Astrocyte of the spinal cord (primary cell): ENCODE measurements around the gene QSOX1.

Source experiments
- DNase-seq: peaks from one replicate; pipeline ENCODE4 v3.0.0; 2011; ENCODE audit warnings: low read depth, low spot score
- H3K4me3 ChIP-seq: 2 replicates; pipeline ENCODE4 v1.5.1; 2011; ENCODE audit warnings: low read depth, mild to moderate bottlenecking, low read length, moderate library complexity
- CTCF ChIP-seq: IDR thresholded peaks from 2 replicates; pipeline ENCODE4 v1.5.1; 2012; ENCODE audit warnings: low read depth, mild to moderate bottlenecking, low read length, inconsistent platforms
- in situ Hi-C: cut with HindIII; loops from 2 replicates; pipeline ENCODE4 v1.10.0; 2017; ENCODE audit warnings: low sequenced_read_pairs

Gene QSOX1

GRCh38 chr1:180230416-180230790, 75.7 kb downstream of the QSOX1 start:
- DNase-seq: peak; percentile 22
- H3K4me3 ChIP-seq: peak overlapping the region; percentile 40
- in situ Hi-C loops: no loop called here
- no peak for TF ChIP-seq CTCF

- H3K4me3 ChIP-seq: peak overlapping the region; percentile 40
- in situ Hi-C loops: no loop called here
- DNase-seq: peak; percentile 43
- no peak for TF ChIP-seq CTCF
Observed at GRCh38 chr1:180230791-180231505, 76.3 kb downstream of the QSOX1 start.

GRCh38 chr1:180231506-180231921, 76.8 kb downstream of the QSOX1 start:
- TF ChIP-seq CTCF: no peak
- DNase-seq: peak; percentile 43
- H3K4me3 ChIP-seq: peak overlapping the region; percentile 34
- in situ Hi-C loops: no loop called here

GRCh38 chr1:180231936-180232335, 77.3 kb downstream of the QSOX1 start:
- no peak overlapping the region for H3K4me3 ChIP-seq
- no peak for TF ChIP-seq CTCF
- no peak for DNase-seq
- in situ Hi-C loops: no loop called here

GRCh38 chr1:180232521-180233043, 77.9 kb downstream of the QSOX1 start:
- no peak overlapping the region for H3K4me3 ChIP-seq
- in situ Hi-C loops: no loop called here
- no peak for TF ChIP-seq CTCF
- DNase-seq: no peak

- no peak for TF ChIP-seq CTCF
- no peak overlapping the region for H3K4me3 ChIP-seq
- no peak for DNase-seq
- in situ Hi-C loops: no loop called here
Observed at GRCh38 chr1:180233191-180234011, 78.7 kb downstream of the QSOX1 start.
